Astrocyte (in vitro differentiated cells and primary cell): ENCODE results near the gene SHROOM3.

ENCODE experiments used
- EZH2 ChIP-seq: IDR thresholded peaks from 2 replicates; pipeline ENCODE4 v1.6.1; 2012; ENCODE audit warnings: mild to moderate bottlenecking, low read length, inconsistent platforms; ENCODE audit not compliant: insufficient read depth
- TF ChIP-seq, protein P1 (sequence below): IDR thresholded peaks from 2 replicates; pipeline ENCODE4 v1.5.1; 2011; ENCODE audit warnings: low read depth, mild to moderate bottlenecking, inconsistent platforms, low read length, moderate library complexity; ENCODE audit not compliant: insufficient read depth

DNA sequence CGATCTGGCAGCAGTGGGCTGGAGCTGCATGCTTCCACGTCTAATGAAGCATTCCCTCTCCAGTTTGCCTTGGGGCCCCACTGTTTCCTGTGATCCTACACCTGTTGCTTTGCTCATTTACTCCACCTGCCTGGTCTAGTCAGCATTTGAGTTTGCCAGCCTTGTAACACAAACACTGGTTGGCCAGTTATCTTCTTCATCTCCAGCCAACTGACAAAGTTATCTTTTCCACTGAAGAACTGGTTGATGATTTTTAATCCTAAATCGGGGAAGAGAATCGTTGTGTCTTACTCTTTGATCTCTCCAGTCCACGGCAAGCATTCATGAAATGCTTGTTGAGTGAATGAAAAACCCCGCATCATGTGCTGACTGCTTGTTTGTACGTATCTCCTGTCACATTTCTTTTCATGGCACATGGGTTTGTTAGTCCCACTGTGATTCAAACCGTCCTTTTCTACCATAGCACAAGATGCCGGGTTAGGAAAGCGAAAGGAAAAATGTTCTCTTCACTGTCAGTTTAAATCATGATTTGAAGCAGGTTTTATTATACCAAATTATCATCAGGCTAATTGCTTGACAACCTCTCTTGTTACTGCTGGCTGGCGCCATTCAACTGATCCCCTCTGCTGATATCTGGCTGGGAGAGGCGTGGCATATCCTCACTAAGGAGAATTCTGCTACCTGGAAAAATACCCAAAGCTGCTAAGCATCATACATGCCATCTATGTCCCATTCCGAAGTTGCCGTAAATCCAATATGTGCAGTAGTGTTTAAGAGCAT is 144.8 kb downstream of the SHROOM3 start:
- TF ChIP-seq, protein P1, sequence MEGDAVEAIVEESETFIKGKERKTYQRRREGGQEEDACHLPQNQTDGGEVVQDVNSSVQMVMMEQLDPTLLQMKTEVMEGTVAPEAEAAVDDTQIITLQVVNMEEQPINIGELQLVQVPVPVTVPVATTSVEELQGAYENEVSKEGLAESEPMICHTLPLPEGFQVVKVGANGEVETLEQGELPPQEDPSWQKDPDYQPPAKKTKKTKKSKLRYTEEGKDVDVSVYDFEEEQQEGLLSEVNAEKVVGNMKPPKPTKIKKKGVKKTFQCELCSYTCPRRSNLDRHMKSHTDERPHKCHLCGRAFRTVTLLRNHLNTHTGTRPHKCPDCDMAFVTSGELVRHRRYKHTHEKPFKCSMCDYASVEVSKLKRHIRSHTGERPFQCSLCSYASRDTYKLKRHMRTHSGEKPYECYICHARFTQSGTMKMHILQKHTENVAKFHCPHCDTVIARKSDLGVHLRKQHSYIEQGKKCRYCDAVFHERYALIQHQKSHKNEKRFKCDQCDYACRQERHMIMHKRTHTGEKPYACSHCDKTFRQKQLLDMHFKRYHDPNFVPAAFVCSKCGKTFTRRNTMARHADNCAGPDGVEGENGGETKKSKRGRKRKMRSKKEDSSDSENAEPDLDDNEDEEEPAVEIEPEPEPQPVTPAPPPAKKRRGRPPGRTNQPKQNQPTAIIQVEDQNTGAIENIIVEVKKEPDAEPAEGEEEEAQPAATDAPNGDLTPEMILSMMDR, result no peak
- TF ChIP-seq EZH2, result no peak
